GM21723 (cell line): ENCODE data around the gene PHACTR3.

Experiments used
- ATAC-seq: cut with Tn5 transposase; IDR thresholded peaks from one replicate; pipeline ENCODE4 v1.9.1; 2021; ENCODE audit warnings: mild to moderate bottlenecking, moderate library complexity; ENCODE audit not compliant: unreplicated experiment

PHACTR3 gene

DNA sequence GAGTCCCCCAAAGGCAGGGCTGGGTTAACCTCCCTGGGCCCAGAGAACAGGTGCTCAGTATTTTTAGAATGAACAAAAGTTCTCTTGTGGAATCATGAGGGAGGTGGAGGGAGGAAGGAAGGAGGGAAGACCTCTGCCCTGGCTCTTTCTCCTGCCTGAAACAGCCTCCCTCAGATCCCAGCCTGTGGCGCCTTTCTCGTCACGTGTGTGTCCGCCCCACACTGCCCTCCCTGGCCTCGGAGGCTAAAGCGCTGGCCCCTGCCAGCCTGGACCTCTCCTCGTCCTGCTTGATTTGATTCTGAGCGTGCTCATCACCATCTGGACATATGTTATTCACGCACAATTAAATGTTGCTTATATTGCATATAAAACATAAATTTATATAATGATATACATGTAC is 40.9 kb downstream of the PHACTR3 start:
- ATAC-seq = no peak

DNA sequence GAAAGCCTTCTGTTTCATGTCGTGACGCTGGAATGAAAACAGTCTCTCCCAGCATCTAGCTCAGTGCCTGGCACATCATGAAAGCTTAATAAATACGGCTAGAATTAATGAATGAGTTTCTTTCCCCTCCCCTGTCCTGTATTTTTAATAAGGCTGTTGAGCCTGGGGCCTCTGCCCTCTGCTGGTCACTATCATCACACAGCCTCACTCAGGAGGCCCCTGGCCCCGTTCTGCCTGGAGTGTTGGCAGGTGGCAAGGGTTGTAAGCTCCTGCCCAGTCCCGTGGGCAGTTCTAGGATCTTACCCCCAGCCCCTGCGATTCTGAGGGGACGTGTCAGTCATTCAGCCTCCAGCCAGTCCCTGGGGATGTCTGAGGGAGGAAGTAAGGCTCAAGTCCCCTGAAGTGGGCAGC is 41.4 kb downstream of the PHACTR3 start:
- no peak for ATAC-seq

DNA sequence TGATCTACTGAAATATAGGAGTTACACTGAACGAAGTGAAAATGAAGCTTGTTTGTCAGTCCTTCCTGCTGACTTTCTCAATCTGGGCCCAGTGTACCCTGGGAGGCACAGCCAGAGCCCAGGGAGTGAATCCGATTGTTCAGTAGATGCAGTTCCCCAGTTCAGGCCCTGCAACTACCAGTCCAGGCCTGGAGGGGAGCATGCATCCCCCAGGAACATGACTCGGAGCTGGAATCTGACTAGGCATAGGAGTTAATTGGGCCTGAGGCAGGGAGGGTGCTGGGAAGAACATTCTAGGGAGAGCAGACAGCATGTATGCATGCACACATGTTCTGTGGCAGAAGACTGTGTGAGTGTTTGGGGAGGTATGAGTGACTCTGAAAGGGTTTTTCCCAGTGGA is 42.1 kb downstream of the PHACTR3 start:
- ATAC-seq = no peak

DNA sequence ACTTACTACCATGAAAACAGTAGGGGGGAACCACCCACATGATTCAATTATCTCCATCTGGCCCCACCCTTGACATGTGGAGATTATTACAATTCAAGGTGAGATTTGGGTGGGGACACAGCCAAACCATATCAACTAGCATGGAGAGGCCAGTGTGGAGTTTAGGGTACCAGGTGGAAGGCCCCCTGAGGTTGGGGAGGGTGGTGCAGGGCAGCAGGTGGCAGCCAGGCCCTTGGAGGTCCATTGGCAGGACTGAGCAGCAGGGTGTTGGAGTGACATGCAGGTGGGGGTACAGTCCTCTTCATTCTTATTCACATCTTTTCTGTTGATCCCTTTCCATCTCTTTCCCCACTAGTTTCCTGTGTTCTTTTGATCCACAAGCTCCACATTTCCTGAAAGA is 42.9 kb downstream of the PHACTR3 start:
- no peak for ATAC-seq

DNA sequence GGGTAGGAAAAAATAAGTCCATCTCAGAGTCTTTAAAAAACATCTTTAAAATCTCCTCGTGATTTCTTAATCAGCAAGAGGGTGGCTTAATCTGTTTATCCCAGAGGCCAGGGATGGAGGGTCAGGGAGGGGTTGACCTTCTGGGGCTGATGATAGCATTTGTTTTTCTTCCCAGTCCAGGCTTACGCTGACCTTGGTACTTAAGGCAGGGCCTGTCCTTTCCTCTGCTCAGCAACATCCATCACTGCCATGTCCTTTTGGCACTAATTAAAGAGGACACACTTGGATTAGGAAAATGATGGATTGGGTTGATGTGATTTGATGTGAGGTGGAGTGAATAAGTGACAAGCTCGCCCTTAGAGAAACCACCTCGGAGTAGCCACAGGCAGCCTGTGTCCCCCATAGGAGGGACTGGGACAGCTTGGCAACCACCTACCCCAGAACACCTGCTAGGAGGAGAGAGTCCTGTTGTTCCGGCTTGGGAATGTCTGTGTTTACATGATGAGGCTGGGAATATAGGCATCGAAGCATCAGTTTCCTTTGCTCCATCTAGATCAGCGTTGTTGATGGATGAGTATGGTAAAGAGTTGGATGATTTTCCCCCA is 44.2 kb downstream of the PHACTR3 start:
- ATAC-seq = no peak

DNA sequence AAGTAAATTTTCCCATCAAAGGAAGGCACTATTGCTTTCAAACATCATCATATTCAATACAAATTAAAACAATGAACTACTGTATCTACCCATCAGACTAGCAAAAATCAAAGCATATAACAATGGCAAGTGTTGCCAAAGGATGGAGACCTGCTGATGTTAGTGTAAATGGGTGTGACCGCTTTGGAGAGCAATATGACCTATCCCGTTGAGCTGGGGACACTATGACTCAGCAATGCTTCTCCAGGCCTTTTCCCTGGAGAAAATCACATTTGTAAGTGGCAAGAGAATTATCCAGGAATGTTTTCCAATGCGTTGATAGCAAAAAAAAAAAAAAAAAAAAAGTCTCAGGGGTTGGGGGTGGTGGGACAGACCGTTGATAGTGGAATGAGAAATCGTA is 46.1 kb downstream of the PHACTR3 start:
- ATAC-seq = no peak

DNA sequence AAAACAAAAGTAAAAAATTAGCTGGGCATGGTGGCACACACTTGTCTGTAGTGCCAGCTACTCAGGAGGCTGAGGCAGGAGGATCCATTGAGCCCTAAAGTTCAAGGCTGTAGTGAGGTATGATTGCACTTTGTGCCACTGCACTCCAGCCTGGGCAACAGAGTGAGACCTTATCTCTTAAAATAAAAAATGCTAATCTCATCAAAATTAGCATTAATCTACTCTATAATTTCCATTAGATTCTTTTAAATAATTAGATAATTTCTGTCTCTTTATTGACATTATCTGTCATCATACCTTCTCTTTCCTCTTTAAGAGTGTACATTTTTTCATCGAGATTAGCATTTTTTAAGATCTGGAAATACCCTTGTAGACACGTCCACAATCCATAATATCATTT is 48.0 kb downstream of the PHACTR3 start:
- ATAC-seq = no peak

DNA sequence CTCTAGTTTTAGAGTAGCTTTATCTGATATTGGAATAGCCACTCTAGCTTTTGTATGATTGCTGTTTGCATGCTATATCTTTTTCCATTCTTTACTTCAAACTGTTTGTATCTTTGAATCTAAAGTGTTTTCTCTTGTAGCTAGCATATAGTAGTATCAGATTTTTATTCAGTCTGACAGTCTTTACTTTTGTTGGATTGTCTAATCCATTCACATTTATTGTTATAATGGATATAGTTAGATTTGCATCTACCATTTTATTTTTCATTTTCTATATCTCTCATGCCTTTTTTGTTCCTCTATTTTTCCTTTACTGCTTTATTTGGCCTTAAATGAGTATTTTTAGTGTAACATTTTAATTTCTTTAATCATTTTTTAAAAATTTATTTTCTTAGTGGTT is 52.1 kb downstream of the PHACTR3 start:
- no peak for ATAC-seq

DNA sequence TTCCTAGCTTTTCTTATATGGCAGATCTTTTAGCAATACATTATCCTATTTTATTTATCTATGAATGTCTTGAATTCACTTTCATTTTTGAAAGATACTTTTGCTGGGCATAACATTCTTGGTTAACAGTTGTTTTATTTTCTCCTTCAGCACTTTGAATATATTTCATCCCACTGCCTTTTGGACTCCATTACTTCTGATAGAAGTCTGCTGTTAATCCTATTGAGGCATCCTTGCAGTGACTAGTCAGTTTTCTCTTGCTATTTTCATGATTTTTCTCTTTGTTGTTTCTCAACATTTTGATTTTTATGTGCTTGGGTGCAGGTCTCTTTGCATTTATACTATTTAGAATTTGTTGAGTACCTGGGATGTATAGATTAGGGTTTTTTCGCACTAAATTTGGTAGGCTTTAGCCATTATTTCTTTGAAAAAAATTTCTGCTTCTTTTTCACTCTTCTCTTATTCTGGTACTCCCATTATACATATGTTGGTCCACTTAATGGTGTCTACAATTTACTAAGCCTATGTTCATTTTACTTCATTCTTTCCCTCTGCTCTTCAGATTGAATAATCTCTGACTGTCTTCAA is 53.2 kb downstream of the PHACTR3 start:
- no peak for ATAC-seq

DNA sequence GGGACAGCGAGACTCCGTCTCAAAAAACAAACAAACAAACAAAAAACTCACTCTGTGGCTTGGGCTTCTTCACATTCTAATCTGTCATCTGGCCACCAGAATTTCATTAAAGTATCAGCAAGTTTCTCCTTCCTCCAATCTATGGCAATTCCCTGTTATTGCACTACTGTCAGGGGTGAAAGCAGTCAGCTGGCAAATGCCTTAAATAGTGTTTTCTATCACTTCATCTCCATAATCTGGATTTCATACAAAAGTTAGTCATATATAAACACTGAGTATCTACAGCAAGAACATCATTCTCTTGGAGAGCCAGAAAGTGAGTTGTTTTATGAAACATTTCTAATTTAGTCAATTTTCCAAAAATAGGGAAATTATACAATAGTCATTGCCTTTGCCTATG is 56.1 kb downstream of the PHACTR3 start:
- no peak for ATAC-seq

DNA sequence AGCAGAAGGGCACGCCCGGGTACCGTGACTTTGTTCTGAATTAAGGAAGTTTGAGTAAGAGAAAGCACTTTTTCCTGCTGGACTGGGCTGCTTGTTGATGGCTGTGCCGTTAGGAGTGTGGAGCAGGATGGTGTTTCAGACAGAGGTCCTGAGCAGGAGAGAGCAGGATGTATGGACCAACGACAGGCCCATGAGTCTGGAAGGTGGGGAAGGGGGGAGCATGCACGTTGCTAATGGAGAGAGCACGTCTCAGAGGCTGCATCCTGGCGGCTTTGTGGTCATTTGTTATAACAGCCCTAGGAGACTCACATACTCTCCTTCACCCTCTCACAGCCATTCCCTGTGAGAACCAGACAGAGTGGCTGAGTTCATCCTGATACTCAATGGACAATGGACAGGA is 56.8 kb downstream of the PHACTR3 start:
- no peak for ATAC-seq

DNA sequence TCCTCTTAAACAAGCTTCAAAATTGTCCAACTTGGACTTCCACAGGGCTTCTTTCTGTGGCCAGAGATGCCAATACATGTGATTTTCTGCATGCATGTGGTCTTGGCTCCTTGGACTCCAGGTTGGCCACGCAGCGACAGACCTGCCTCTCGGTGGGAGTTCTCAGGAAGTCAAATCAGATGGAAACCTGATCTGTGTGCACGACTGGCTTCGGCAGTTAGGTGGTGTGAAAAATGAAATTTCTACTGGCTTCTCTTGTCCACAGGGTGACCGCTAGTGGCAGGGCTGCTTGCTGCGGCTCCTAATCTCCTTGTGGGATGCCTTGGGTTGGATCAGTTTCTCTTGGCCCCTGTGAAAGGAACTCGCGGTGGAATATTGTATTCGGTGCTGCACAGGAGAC is 57.3 kb downstream of the PHACTR3 start:
- no peak for ATAC-seq

DNA sequence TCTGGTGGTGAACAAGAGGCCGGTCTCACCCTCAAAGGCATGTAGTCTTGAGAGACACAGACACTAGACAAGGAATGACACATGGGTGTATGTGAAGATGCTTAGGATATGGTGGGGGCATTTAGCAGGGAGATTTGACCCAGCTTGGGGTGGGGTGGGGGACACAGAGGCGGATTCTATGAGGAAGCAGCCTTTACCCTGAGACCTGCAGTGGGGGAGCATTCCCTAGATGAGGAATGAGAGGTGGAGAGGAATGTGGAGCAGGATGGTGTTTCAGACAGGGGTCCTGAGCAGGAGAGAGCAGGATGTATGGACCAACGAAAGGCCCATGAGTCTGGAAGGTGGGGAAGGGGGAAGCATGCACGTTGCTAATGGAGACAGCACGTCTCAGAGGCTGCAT is 57.8 kb downstream of the PHACTR3 start:
- no peak for ATAC-seq

DNA sequence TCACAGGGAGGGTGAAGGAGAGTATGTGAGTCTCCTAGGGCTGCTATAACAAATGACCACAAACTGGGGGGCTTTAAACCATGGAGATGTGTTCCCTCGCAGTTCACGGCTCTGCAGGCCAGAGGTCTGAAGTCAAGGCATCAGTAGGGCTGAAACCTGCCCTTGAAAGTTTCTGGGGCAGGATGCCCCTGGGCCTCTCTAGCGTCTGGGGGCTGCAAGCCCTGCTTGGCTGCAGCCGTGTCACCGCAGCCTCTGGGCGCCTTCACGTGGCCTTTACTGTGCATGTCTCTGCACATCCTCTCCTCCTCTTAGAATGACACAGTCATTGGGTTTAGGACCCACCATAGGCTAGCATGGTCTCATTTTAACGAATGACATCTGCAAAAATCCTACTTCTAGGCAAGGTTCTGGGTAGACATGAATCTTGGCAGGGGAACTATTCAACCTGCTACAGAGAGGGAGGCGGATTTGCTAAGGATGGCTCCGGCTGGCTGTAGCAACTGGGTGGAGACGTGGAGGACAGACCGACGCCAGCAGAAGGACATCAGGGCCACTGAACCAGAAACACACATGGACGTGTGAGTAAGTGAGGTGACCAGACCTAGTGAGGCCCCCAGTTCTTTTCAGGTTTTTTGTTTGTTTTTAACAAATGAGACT is 58.6 kb downstream of the PHACTR3 start:
- ATAC-seq = no peak

DNA sequence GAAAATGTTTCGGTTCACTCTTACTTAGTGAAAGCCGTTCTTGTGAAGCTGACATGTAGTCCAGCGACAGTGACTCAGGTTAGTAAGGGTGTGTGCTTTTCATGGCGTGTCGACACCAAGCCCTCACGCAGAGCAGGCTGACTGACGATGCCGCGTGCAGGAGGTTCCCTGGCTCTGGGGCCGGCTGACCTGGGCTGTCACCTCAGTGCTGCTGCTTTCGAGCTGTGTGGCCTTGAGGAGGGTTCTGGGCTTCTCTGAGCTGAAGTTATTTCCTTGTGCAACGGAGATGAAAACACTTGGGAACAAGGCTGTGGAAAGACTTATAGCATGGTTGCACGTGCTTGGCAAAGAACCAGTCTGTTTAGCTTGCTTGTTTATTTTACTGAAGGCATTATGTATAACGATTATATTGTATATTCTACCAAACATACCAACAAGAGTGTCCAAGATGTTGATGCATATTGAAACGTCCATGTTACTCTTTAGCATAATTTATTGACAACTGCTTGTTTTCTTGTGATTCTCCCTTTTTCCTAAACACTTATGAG is 59.2 kb downstream of the PHACTR3 start:
- ATAC-seq = no peak

DNA sequence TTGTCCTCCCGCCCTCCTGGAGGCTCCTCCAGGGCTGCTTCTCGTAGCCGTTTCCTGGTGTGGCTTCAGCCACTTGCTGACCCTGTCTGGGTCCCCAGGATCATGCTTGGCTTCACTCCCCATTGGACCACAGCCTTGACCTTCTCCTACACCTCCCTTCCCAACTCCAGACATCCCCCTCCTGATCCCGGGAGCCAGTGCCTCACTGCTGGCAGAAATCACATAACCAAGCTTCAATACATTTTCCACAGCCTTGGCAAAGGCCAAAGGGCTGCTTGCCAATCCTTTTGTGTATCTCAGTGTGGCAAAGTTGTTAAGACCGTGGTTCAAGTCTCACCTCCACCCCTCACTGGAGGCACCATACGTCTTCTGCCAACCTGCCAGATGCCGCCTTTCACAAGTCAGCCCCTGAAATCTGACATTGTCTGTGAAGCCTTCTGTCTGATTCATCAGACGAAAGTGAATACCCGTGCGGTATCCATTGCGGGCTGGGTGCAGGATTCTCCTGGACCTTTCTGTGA is 60.1 kb downstream of the PHACTR3 start:
- ATAC-seq = no peak

DNA sequence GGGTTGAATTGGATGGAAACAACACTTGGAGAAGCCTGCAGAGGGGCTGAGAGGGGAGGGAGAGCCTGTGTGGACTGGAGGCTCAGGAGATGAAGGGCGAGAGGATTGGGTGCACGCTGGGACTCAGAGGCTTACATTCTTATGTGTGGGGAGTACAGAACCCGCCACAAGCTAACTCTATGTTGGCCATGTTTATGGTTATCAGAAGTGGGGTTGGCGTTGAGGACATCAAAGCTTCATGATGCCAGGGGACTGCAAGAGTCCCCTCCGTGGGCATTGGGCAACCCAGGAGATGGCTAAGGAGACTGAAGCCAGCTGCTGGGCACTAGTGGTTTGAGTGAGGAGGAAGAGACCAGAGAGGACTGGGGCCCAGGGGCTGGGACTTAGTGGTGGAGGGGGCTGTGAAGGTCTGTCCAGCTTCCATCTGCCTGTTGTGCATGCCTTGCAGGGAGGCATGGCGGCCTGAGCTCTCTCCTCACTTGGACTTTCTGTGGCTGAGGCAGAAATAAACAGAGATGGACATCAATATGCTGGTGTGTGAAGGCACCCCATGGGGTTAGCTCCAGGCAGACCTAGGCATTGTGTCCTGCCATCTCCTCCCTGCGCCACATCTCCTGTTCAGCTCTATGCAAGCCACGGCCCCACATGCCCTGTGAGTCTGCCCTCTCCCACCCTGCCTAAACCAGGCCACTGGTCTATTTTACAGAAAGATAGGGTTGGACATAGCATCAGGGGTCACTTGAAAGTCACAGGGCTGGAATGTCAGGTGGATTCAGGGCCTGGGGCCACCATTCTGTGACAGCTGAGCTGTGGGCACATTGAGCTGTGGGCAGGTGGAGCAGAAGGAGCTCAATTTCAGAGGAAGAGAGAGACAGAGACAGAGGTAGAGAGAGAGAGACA is 61.6 kb downstream of the PHACTR3 start:
- no peak for ATAC-seq

DNA sequence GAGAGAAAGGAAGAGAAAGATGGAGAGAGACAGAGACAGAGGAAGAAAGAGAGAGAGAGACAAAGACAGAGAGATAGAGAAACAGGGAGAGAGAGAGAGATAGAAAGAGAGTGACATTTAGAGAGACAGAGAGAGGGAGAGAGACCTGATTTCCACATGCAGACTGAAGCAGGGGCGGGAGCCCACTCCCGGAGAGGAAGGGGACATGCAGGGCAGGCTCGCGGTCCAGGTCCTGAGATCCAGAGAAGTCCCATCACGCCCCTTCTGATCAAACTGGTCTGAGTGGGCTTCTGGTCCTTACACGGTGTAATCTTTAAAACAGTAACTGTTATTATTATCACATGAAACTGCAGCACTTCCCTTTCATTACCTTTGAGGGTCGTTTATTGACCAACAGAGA is 62.2 kb downstream of the PHACTR3 start:
- ATAC-seq = no peak

DNA sequence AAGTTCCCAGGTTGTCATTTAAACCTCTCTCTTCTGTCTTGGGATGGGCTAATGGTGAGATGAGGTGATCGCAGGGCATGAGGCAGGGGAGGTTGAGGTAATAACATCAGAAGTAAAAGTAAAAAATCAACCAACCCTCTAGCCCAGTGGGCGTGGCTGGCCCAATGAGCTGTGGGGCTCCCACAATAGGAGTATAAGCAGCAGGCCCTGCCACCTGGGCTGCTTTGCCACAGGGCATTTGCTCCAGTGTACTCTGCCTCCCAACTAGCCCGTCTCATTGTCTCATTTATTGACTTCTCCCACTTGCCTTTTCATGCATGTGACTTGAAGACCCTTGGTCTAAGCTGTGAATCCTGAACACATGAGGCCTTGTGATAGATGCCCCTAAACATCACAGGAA is 62.8 kb downstream of the PHACTR3 start:
- ATAC-seq = no peak

DNA sequence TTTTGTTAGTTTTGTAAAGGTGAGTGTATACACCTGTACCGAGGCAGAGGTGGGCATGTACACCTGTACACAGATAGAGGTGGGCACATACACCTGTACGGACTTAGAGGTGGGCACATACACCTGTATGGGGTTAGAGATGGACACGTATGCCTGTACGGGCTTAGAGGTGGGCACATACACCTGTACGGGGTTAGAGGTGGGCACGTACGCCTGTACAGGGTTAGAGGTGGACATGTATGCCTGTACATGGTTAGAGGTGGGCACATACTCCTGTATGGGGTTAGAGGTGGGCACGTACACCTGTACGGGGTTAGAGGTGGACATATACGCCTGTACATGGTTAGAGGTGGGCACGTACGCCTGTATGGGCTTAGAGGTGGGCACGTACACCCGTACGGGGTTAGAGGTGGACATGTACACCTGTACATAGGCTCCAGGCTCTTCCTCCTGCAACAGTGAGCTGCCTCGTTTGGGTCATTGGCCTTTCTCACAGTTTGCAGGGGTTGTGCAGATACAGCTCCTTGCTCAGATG is 63.7 kb downstream of the PHACTR3 start:
- no peak for ATAC-seq
